ENCODE data around the gene DYRK2.

DNA sequence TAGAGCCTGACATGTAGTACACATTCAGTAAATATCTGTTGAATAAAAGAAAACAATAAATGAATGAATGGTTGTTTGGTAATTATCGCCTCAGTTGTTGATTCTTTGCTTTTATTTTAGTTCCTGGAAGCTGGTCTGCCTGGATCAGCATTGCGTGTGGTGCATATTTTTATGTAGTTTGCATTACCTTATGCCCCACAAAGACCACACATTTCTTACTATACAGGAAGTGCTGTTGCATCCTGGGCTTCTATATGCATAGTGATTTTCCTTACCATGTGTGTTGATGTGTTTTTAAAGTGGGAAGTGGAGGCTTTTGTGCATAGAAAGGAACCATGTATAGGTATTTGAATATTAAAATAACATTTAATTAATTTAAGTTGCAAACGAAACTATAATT lies 43.6 kb downstream of the DYRK2 start:
- TF ChIP-seq CTCF (IDR thresholded peaks at IDR 0.05) (no peak), POLR2A (IDR thresholded peaks at IDR 0.05) (no peak)
